Hepatocyte (in vitro differentiated cells): ENCODE results near the gene ATP13A3. TPM values are rescaled to one million over a fixed set of nuclear protein-coding genes. Genes with fewer than 3 reads are reported as not detected.
"Not testable (repeated sequence)": the region's sequence is repeated elsewhere in the genome, so short reads cannot be mapped to it uniquely, and the experiment has no call there.

ENCODE experiments used
- DNase-seq: peaks from one replicate; pipeline ENCODE4 v3.0.0-alpha.2; 2016; ENCODE audit warnings: low spot score
- H2AFZ ChIP-seq: fragments of 200-600 bp; sonication (generic); 2 replicates; pipeline ENCODE4 v1.6.0; 2016; ENCODE audit warnings: antibody characterized with exemption, mild to moderate bottlenecking
- H3K27ac ChIP-seq: fragments of 200-600 bp; sonication (generic); 2 replicates; pipeline ENCODE4 v1.5.1; 2016; ENCODE audit warnings: mild to moderate bottlenecking
- H3K27me3 ChIP-seq: fragments of 200-600 bp; sonication (generic); 2 replicates; pipeline ENCODE4 v1.6.1; 2016
- H3K36me3 ChIP-seq: fragments of 200-600 bp; sonication (generic); replicated peaks from 2 replicates; pipeline ENCODE4 v1.5.1; 2016; ENCODE audit warnings: low read depth; ENCODE audit not compliant: insufficient read depth
- H3K4me1 ChIP-seq: fragments of 200-600 bp; sonication (generic); 2 replicates; pipeline ENCODE4 v1.5.1; 2016; ENCODE audit warnings: mild to moderate bottlenecking, moderate library complexity; ENCODE audit not compliant: insufficient read depth
- H3K4me2 ChIP-seq: fragments of 200-600 bp; sonication (generic); 2 replicates; pipeline ENCODE4 v1.6.0; 2016
- H3K4me3 ChIP-seq: fragments of 200-600 bp; sonication (generic); 2 replicates; pipeline ENCODE4 v1.5.1; 2016; ENCODE audit warnings: mild to moderate bottlenecking
- H3K79me2 ChIP-seq: fragments of 200-600 bp; sonication (generic); 2 replicates; pipeline ENCODE4 v1.6.0; 2017; ENCODE audit warnings: mild to moderate bottlenecking
- H3K9me2 ChIP-seq: fragments of 200-600 bp; sonication (generic); replicated peaks from 2 replicates; pipeline ENCODE4 v1.6.0; 2017; ENCODE audit warnings: mild to moderate bottlenecking; ENCODE audit not compliant: insufficient read depth
- H3K9me3 ChIP-seq: fragments of 200-600 bp; sonication (generic); 2 replicates; pipeline ENCODE4 v1.5.1; 2016; ENCODE audit warnings: low read depth, mild to moderate bottlenecking
- H4K20me1 ChIP-seq: fragments of 200-600 bp; sonication (generic); 2 replicates; pipeline ENCODE4 v1.6.0; 2016; ENCODE audit warnings: mild to moderate bottlenecking; ENCODE audit not compliant: insufficient read depth, poor library complexity, severe bottlenecking
- EZH2 ChIP-seq: fragments of 200-600 bp; sonication (generic); IDR thresholded peaks from 2 replicates; pipeline ENCODE4 v1.6.1; 2016; ENCODE audit warnings: antibody characterized with exemption, mild to moderate bottlenecking, borderline replicate concordance
- EZH2phosphoT487 ChIP-seq: fragments of 200-600 bp; sonication (generic); IDR thresholded peaks from one replicate; pipeline ENCODE4 v1.6.1; 2018; ENCODE audit warnings: antibody characterized with exemption, mild to moderate bottlenecking, low read depth, moderate library complexity; ENCODE audit not compliant: unreplicated experiment, severe bottlenecking
- WGBS: methylation state at CpG from one replicate; pipeline ENCODE4 v1.1.6; 2016; ENCODE audit warnings: low lambda C conversion rate; ENCODE audit errors: missing lambda C conversion rate; 5-methylcytosine and 5-hydroxymethylcytosine counted together
- polyA plus RNA-seq: library from polyadenylated mRNA; unstranded; fragments of >200 nt; fragmentation: Nextera tagmentation; extraction: Ambion mirVana; gene quantifications from 2 replicates; pipeline ENCODE4 v1.2.1, GENCODE V29; 2016
- total RNA-seq: library from RNA; depleted of rRNA; stranded (reverse); fragments of >200 nt; gene quantifications from 2 replicates; pipeline ENCODE4 v1.2.3, GENCODE V29; 2014
- TF ChIP-seq, protein P1 (sequence below): fragments of 200-600 bp; sonication (generic); IDR thresholded peaks from 2 replicates; pipeline ENCODE4 v1.5.1; 2016; ENCODE audit warnings: antibody characterized with exemption, mild to moderate bottlenecking; ENCODE audit not compliant: poor library complexity

ATP13A3 gene
- total and polyA plus RNA-seq, 2 experiments from 2014 or later, result 18.3 to 131 TPM

- DNase-seq, result no peak
- Histone ChIP-seq H3K4me2 (peak overlapping the region; percentile 90), H3K27ac (peak overlapping the region; percentile 93), H3K27me3 (no peaks in the 10 kb centered on the region), H2AFZ (no peak overlapping the region), H3K79me2 (peaks cover 65% of the 10 kb centered on the region), H3K36me3 (no peaks in the 10 kb centered on the region), H4K20me1 (peaks cover 7% of the 10 kb centered on the region), H3K9me2 (no peaks in the 10 kb centered on the region), H3K9me3 (no peaks in the 10 kb centered on the region), H3K4me1 (peaks cover 15% of the 10 kb centered on the region), H3K4me3 (no peak overlapping the region)
- WGBS, result 92% methylated on average over 12 of the region's 12 CpGs
- TF ChIP-seq EZH2phosphoT487 (no peak), EZH2 (no peak)
- TF ChIP-seq, protein P1, sequence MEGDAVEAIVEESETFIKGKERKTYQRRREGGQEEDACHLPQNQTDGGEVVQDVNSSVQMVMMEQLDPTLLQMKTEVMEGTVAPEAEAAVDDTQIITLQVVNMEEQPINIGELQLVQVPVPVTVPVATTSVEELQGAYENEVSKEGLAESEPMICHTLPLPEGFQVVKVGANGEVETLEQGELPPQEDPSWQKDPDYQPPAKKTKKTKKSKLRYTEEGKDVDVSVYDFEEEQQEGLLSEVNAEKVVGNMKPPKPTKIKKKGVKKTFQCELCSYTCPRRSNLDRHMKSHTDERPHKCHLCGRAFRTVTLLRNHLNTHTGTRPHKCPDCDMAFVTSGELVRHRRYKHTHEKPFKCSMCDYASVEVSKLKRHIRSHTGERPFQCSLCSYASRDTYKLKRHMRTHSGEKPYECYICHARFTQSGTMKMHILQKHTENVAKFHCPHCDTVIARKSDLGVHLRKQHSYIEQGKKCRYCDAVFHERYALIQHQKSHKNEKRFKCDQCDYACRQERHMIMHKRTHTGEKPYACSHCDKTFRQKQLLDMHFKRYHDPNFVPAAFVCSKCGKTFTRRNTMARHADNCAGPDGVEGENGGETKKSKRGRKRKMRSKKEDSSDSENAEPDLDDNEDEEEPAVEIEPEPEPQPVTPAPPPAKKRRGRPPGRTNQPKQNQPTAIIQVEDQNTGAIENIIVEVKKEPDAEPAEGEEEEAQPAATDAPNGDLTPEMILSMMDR, result no peak
Observed at GRCh38 chr3:194484614-194485013, 2.2 kb downstream of the ATP13A3 start.

- WGBS, result 95% methylated on average over 1 of the region's 1 CpG
- Histone ChIP-seq H3K4me1 (peaks cover 13% of the 10 kb centered on the region), H2AFZ (no peak overlapping the region), H4K20me1 (peaks cover 7% of the 10 kb centered on the region), H3K36me3 (no peaks in the 10 kb centered on the region), H3K9me3 (no peaks in the 10 kb centered on the region), H3K9me2 (no peaks in the 10 kb centered on the region), H3K4me3 (no peak overlapping the region), H3K79me2 (peaks cover 72% of the 10 kb centered on the region), H3K4me2 (no peak overlapping the region), H3K27me3 (no peaks in the 10 kb centered on the region), H3K27ac (no peak overlapping the region)
- no peak for TF ChIP-seq EZH2phosphoT487
- no peak for TF ChIP-seq EZH2
- TF ChIP-seq, protein P1, result no peak
- no peak for DNase-seq
Observed at GRCh38 chr3:194483850-194484249, 3.0 kb downstream of the ATP13A3 start.

DNA sequence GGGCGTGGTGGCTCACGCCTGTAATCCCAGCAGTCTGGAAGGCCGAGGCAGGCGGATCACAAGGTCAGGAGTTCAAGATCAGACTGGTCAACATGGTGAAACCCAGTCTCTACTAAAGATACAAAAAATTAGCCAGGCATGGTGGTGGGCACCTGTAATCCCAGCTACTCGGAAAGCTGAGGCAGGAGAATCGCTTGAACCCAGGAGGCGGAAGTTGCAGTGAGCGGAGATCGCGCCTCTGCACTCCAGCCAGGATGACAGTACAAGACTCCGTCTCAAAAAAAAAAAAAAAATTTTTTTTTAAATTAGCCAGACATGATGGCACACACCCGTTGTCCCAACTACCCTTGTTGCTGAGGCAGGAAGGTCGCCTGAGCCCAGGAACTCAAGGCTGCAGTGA, 4.0 kb downstream of the ATP13A3 start:
- H3K27me3 ChIP-seq, H4K20me1 ChIP-seq, H3K9me2 ChIP-seq, H3K4me2 ChIP-seq, H3K36me3 ChIP-seq, H3K27ac ChIP-seq, H2AFZ ChIP-seq, H3K4me3 ChIP-seq, DNase-seq, H3K9me3 ChIP-seq: not testable (repeated sequence)
- H3K79me2 ChIP-seq, result peaks cover 82% of the 10 kb centered on the region
- WGBS, result 91% methylated on average over 10 of the region's 13 CpGs
- H3K4me1 ChIP-seq, result peaks cover 13% of the 10 kb centered on the region

- Histone ChIP-seq H3K27ac (peak overlapping the region; percentile 67), H3K4me3 (no peak overlapping the region), H3K9me2 (no peaks in the 10 kb centered on the region), H3K9me3 (no peaks in the 10 kb centered on the region), H3K36me3 (no peaks in the 10 kb centered on the region), H3K79me2 (peaks cover 89% of the 10 kb centered on the region), H3K4me1 (peaks cover 13% of the 10 kb centered on the region), H3K27me3 (no peaks in the 10 kb centered on the region), H3K4me2 (peak overlapping the region; percentile 10), H2AFZ (no peak overlapping the region), H4K20me1 (peaks cover 7% of the 10 kb centered on the region)
- TF ChIP-seq, protein P1, result no peak
- TF ChIP-seq EZH2, result no peak
- WGBS, result 46% methylated on average over 1 of the region's 1 CpG
- DNase-seq, result no peak
Observed at GRCh38 chr3:194482196-194482593, 4.6 kb downstream of the ATP13A3 start.
